Keratinocyte (primary cell): ENCODE measurements around the gene B3GAT3. TPM values are rescaled to one million over a fixed set of nuclear protein-coding genes. Genes with fewer than 3 reads are reported as not detected.
A peak's percentile ranks its signal among the peaks of the same experiment; 100 is the strongest.

Experiments
- DNase-seq: peaks from one replicate; pipeline ENCODE4 v3.0.0-alpha.2; 2011; ENCODE audit warnings: low read depth, missing footprints, low spot score
- FAIRE-seq: peaks from 2 replicates; lab custom pipeline; 2011; peaks lifted over from hg19 to GRCh38; lab: Jason Lieb, UNC
- H2AFZ ChIP-seq: 2 replicates; pipeline ENCODE4 v1.6.0; 2012; ENCODE audit warnings: low read length, control low read depth, inconsistent platforms; ENCODE audit not compliant: control insufficient read depth
- H3K27ac ChIP-seq: 2 replicates; pipeline ENCODE4 v1.5.1; 2011; ENCODE audit warnings: low read length; ENCODE audit not compliant: control insufficient read depth, insufficient read depth
- H3K27me3 ChIP-seq: 3 replicates; pipeline ENCODE4 v1.6.0; 2011; ENCODE audit warnings: low read length; ENCODE audit not compliant: control insufficient read depth, insufficient read depth; ENCODE audit errors: extremely low read depth
- H3K36me3 ChIP-seq, 2 experiments: 2 replicates in 1 of 2; 3 replicates in 1 of 2; pipeline ENCODE4 v1.5.1; 2011; ENCODE audit warnings: low read length in 2 of 2, mild to moderate bottlenecking in 1 of 2; ENCODE audit not compliant: control insufficient read depth in 2 of 2, insufficient read depth in 2 of 2; ENCODE audit errors: extremely low read depth in 1 of 2
- H3K4me1 ChIP-seq: 3 replicates; pipeline ENCODE4 v1.5.1; 2011; ENCODE audit warnings: low read length; ENCODE audit not compliant: control insufficient read depth, insufficient read depth; ENCODE audit errors: extremely low read depth
- H3K4me2 ChIP-seq: 3 replicates; pipeline ENCODE4 v1.6.0; 2011; ENCODE audit warnings: low read depth, low read length; ENCODE audit not compliant: control insufficient read depth, insufficient read depth; ENCODE audit errors: extremely low read depth
- H3K4me3 ChIP-seq, 3 experiments: fragments of 200-600 bp in 1 of 3; sonication (generic) in 1 of 3; 2 replicates in 2 of 3; 3 replicates in 1 of 3; pipeline ENCODE4 v1.5.1; 2011 to 2016; ENCODE audit warnings: low read length in 3 of 3, mild to moderate bottlenecking in 3 of 3, control low read depth in 2 of 3, inconsistent platforms in 1 of 3, low read depth in 1 of 3, mixed read lengths in 1 of 3, mixed run types in 1 of 3, moderate library complexity in 1 of 3; ENCODE audit not compliant: control insufficient read depth in 2 of 3, insufficient read depth in 2 of 3; ENCODE audit errors: extremely low read depth in 1 of 3
- H3K79me2 ChIP-seq: 2 replicates; pipeline ENCODE4 v1.6.0; 2012; ENCODE audit warnings: low read length; ENCODE audit not compliant: control insufficient read depth, insufficient read depth
- H3K9ac ChIP-seq: 3 replicates; pipeline ENCODE4 v1.6.0; 2011; ENCODE audit warnings: low read length; ENCODE audit not compliant: control insufficient read depth, insufficient read depth; ENCODE audit errors: extremely low read depth
- H3K9me1 ChIP-seq: 3 replicates; pipeline ENCODE4 v1.6.0; 2011; ENCODE audit warnings: low read length; ENCODE audit not compliant: control insufficient read depth, insufficient read depth; ENCODE audit errors: extremely low read depth
- H3K9me3 ChIP-seq: 2 replicates; pipeline ENCODE4 v1.5.1; 2012; ENCODE audit warnings: low read depth, low read length; ENCODE audit not compliant: control insufficient read depth
- H4K20me1 ChIP-seq: 3 replicates; pipeline ENCODE4 v1.6.0; 2011; ENCODE audit warnings: low read length; ENCODE audit not compliant: control insufficient read depth, insufficient read depth; ENCODE audit errors: extremely low read depth
- CTCF ChIP-seq, 3 experiments: IDR thresholded peaks in 1 of 3; conservative IDR thresholded peaks in 1 of 3; optimal IDR thresholded peaks in 1 of 3; 2 replicates in 2 of 3; 3 replicates in 1 of 3; pipeline versions ENCODE3 to v1.5.1; 2011; ENCODE audit warnings: low read length in 3 of 3, mild to moderate bottlenecking in 3 of 3, moderate library complexity in 2 of 3, control low read depth in 1 of 3, inconsistent platforms in 1 of 3; ENCODE audit not compliant: insufficient read depth in 2 of 3; ENCODE audit errors: extremely low read depth in 1 of 3
- EZH2 ChIP-seq: IDR thresholded peaks from one replicate; pipeline ENCODE4 v1.6.1; 2012; ENCODE audit warnings: inconsistent platforms, mild to moderate bottlenecking, low read length, moderate library complexity
- dilution Hi-C: fragments of 300-500 bp; cut with MboI; formaldehyde crosslinking; loops from one replicate; pipeline ENCODE4 v1.7.0; 2020; ENCODE audit warnings: low sequenced_read_pairs; ENCODE audit not compliant: extremely low pct_ligation_motif_present
- polyA plus RNA-seq, 5 experiments: library from polyadenylated mRNA; depleted of rRNA in 3 of 5; stranded (reverse) in 3 of 5; stranded (forward) in 1 of 5; unstranded in 1 of 5; fragments of >200 nt; gene quantifications; 1 replicate in 1 of 5; 2 replicates in 3 of 5; 3 replicates in 1 of 5; pipeline versions ENCODE4 v1.2.1 to v1.2.3, GENCODE V29; 2011 to 2012; ENCODE audit warnings: missing spikeins in 2 of 5, low read depth in 1 of 5, low replicate concordance in 1 of 5

B3GAT3 gene
- polyA plus RNA-seq, 1 donor (not counting 4 experiments of a cell fraction or from before 2014, with no cell fraction given): 15.1 TPM

GRCh38 chr11:62615521-62615920 lies 6.3 kb downstream of the B3GAT3 start:
- Histone ChIP-seq H2AFZ (no peak overlapping the region), H3K79me2 (no peaks in the 10 kb centered on the region), H3K27me3 (no peaks in the 10 kb centered on the region), H3K9ac (no peak overlapping the region), H3K4me2 (no peak overlapping the region), H3K4me1 (peaks cover 33% of the 10 kb centered on the region), H3K4me3 (no peak overlapping the region), H3K27ac (no peak overlapping the region), H3K36me3 (peaks cover 8 to 13% of the 10 kb centered on the region in 2 experiments), H3K9me1 (no peaks in the 10 kb centered on the region), H4K20me1 (no peaks in the 10 kb centered on the region), H3K9me3 (no peaks in the 10 kb centered on the region)
- no peak for DNase-seq
- TF ChIP-seq EZH2: no peak
- TF ChIP-seq CTCF (optimal IDR thresholded peaks at IDR 0.05 in 1 of 3, IDR thresholded peaks at IDR 0.05 in 1 of 3, conservative IDR thresholded peaks at IDR 0.05 in 1 of 3; ENCODE audit: extremely low read depth in 1 of 3, insufficient read depth in 2 of 3, low read length in 3 of 3): no peak
- no peak for FAIRE-seq
- dilution Hi-C loops: no loop called here

GRCh38 chr11:62614275-62614674 lies 7.5 kb downstream of the B3GAT3 start:
- dilution Hi-C loops: no loop called here
- FAIRE-seq: peak; percentile 82
- no peak overlapping the region for H3K4me3 ChIP-seq
- no peaks in the 10 kb centered on the region for H3K79me2 ChIP-seq
- H3K4me2 ChIP-seq: no peak overlapping the region
- peaks cover 22% of the 10 kb centered on the region for H3K4me1 ChIP-seq
- H2AFZ ChIP-seq: no peak overlapping the region
- no peaks in the 10 kb centered on the region for H3K9me1 ChIP-seq
- no peaks in the 10 kb centered on the region for H3K9me3 ChIP-seq
- no peak overlapping the region for H3K9ac ChIP-seq
- H4K20me1 ChIP-seq: no peaks in the 10 kb centered on the region
- peaks cover 8 to 18% of the 10 kb centered on the region in 2 experiments for H3K36me3 ChIP-seq
- no peaks in the 10 kb centered on the region for H3K27me3 ChIP-seq
- DNase-seq: no peak
- TF ChIP-seq EZH2 (no peak), CTCF (optimal IDR thresholded peaks at IDR 0.05 in 1 of 3, IDR thresholded peaks at IDR 0.05 in 1 of 3, conservative IDR thresholded peaks at IDR 0.05 in 1 of 3; ENCODE audit: extremely low read depth in 1 of 3, insufficient read depth in 2 of 3, low read length in 3 of 3) (no peak)
- no peak overlapping the region for H3K27ac ChIP-seq
